HG02763 (cell line): Measurements from ENCODE around the gene FCER2.

ENCODE experiments used
- ATAC-seq: cut with Tn5 transposase; IDR thresholded peaks from one replicate; pipeline ENCODE4 v1.9.1; 2021; ENCODE audit warnings: mild to moderate bottlenecking, moderate library complexity; ENCODE audit not compliant: unreplicated experiment

The FCER2 gene

GRCh38 chr19:7704280-7705060 is 2.5 kb upstream of the FCER2 start:
- ATAC-seq, result no peak

GRCh38 chr19:7703332-7703731 is 1.4 kb upstream of the FCER2 start:
- no peak for ATAC-seq

GRCh38 chr19:7701049-7701653 is 780 bp downstream of the FCER2 start:
- ATAC-seq, result no peak

GRCh38 chr19:7699417-7700401 is 2.2 kb downstream of the FCER2 start:
- no peak for ATAC-seq

- ATAC-seq, result no peak
These were observed 2.9 kb downstream of the FCER2 start for GRCh38 chr19:7699003-7699402.

GRCh38 chr19:7698583-7698982 is 3.3 kb downstream of the FCER2 start:
- ATAC-seq, result no peak

- ATAC-seq, result no peak
These were observed 4.1 kb downstream of the FCER2 start for GRCh38 chr19:7697721-7698287.

GRCh38 chr19:7694499-7694898 is 7.4 kb downstream of the FCER2 start:
- no peak for ATAC-seq

- ATAC-seq, result no peak
These were observed 9.4 kb downstream of the FCER2 start for GRCh38 chr19:7692417-7693088.

GRCh38 chr19:7691497-7691896 is 10.4 kb downstream of the FCER2 start:
- ATAC-seq, result no peak

- ATAC-seq, result no peak
These were observed 11.1 kb downstream of the FCER2 start for GRCh38 chr19:7690779-7691258.

- ATAC-seq, result no peak
These were observed 12.8 kb downstream of the FCER2 start for GRCh38 chr19:7689165-7689564.

GRCh38 chr19:7687177-7687576 is 14.8 kb downstream of the FCER2 start:
- ATAC-seq, result no peak

GRCh38 chr19:7685546-7686445 is 16.1 kb downstream of the FCER2 start:
- ATAC-seq, result no peak

- no peak for ATAC-seq
These were observed 19.6 kb downstream of the FCER2 start for GRCh38 chr19:7682175-7682855.

- ATAC-seq, result no peak
These were observed 20.4 kb downstream of the FCER2 start for GRCh38 chr19:7681340-7682174.

- ATAC-seq, result peak; percentile 66
These were observed 21.2 kb downstream of the FCER2 start, which contains the start of gene TRAPPC5 for GRCh38 chr19:7680606-7681339. TRAPPC5 (plus strand) TSS chr19:7680833; CDS start chr19:7682254, 1,421 bp downstream.
